Body of pancreas (tissue), 4 donors: ENCODE measurements around the gene CLEC16A. TPM values are rescaled to one million over a fixed set of nuclear protein-coding genes. Genes with fewer than 3 reads are reported as not detected.

Experiments used
- ATAC-seq: fragments of 150-250 bp; one replicate; pipeline ENCODE4 v1.9.1; 2016
- DNase-seq, 4 donors: peaks; one replicate each; pipeline ENCODE4 v3.0.0-alpha.2; 2019
- H3K27ac ChIP-seq, 4 donors: fragments of 200-600 bp; sonication (generic); 1 replicate in 3 of 4; 2 replicates in 1 of 4; pipeline versions ENCODE4 v1.5.1 to v1.6.1; 2016 to 2019; ENCODE audit warnings: mild to moderate bottlenecking in 1 of 4, mixed read lengths in 1 of 4, moderate library complexity in 1 of 4
- H3K27me3 ChIP-seq, 2 donors: fragments of 200-600 bp; sonication (generic); one replicate each; pipeline ENCODE4 v1.6.0; 2016; ENCODE audit warnings: mild to moderate bottlenecking in 1 of 2
- H3K36me3 ChIP-seq, 2 donors: fragments of 200-600 bp; sonication (generic); replicated peaks in 1 of 2; 2 replicates each; pipeline ENCODE4 v1.5.1; 2016; ENCODE audit warnings: low read depth in 2 of 2; ENCODE audit not compliant: insufficient read depth in 1 of 2
- H3K4me1 ChIP-seq: fragments of 200-600 bp; sonication (generic); one replicate; pipeline ENCODE4 v1.6.0; 2016
- H3K4me3 ChIP-seq, 2 donors: fragments of 200-600 bp; sonication (generic); 1 replicate in 1 of 2; 2 replicates in 1 of 2; pipeline ENCODE4 v1.5.1; 2016 to 2019
- H3K9me3 ChIP-seq, 3 donors: fragments of 200-600 bp; sonication (generic); 1 replicate in 2 of 3; 2 replicates in 1 of 3; pipeline ENCODE4 v1.5.1; 2016
- CTCF ChIP-seq, 7 experiments: fragments of 450-650 bp in 4 of 7; fragments of 200-600 bp in 3 of 7; sonication (generic) in 3 of 7; IDR thresholded peaks; one replicate each; pipeline ENCODE4 v1.5.1; 2016 to 2019; ENCODE audit warnings: antibody characterized with exemption in 7 of 7
- POLR2A ChIP-seq, 3 donors: fragments of 450-650 bp; IDR thresholded peaks; one replicate each; pipeline ENCODE4 v1.6.1; 2016; ENCODE audit warnings: antibody characterized with exemption in 3 of 3, mild to moderate bottlenecking in 2 of 3
- WGBS, 2 donors: methylation state at CpG; one replicate each; pipeline ENCODE4 v1.1.5; 2017; 5-methylcytosine and 5-hydroxymethylcytosine counted together
- intact Hi-C: fragments of 100-400 bp; cut with DNase I; formaldehyde crosslinking; loops from one replicate; pipeline ENCODE4 v1.15.1; 2023
- total RNA-seq, 2 donors: library from RNA; depleted of rRNA; stranded (reverse); fragments of >200 nt; gene quantifications; one replicate each; pipeline ENCODE4 v1.1.0, GENCODE V29; 2016

Gene CLEC16A
- total RNA-seq, 2 donors from 2014 or later: 15.0 to 21.4 TPM

GRCh38 chr16:11126399-11127054, 182.2 kb downstream of the CLEC16A start:
- no peak overlapping the region for H3K4me3 ChIP-seq
- H3K9me3 ChIP-seq: no peaks in the 10 kb centered on the region
- no peak for DNase-seq
- intact Hi-C loops: no loop called here
- H3K36me3 ChIP-seq: peaks cover 0 to 7% of the 10 kb centered on the region in 2 donors
- no peak for TF ChIP-seq CTCF (IDR thresholded peaks at IDR 0.05)
- no peak for TF ChIP-seq POLR2A (IDR thresholded peaks at IDR 0.05)
- 85 to 93% methylated on average over 12 of the region's 12 CpGs for WGBS, 2 donors
- no peak for ATAC-seq
- peaks cover 21% of the 10 kb centered on the region for H3K4me1 ChIP-seq
- no peak overlapping the region for H3K27ac ChIP-seq
- no peaks in the 10 kb centered on the region for H3K27me3 ChIP-seq

- 92 to 95% methylated on average over 7 of the region's 7 CpGs for WGBS, 2 donors
- Histone ChIP-seq H3K9me3 (no peaks in the 10 kb centered on the region), H3K4me1 (peaks cover 24% of the 10 kb centered on the region)
Observed at GRCh38 chr16:11127610-11128195, 183.3 kb downstream of the CLEC16A start.

GRCh38 chr16:11128211-11129141, 184.1 kb downstream of the CLEC16A start:
- intact Hi-C loops: no loop called here
- H3K9me3 ChIP-seq: no peaks in the 10 kb centered on the region
- no peak overlapping the region for H3K27ac ChIP-seq
- TF ChIP-seq CTCF (IDR thresholded peaks at IDR 0.05): no peak
- TF ChIP-seq POLR2A (IDR thresholded peaks at IDR 0.05): no peak
- WGBS, 2 donors: 59 to 70% methylated on average over 9 of the region's 9 CpGs
- ATAC-seq: no peak
- H3K4me3 ChIP-seq: no peak overlapping the region
- peaks cover 32% of the 10 kb centered on the region for H3K4me1 ChIP-seq
- H3K36me3 ChIP-seq: peaks cover 0 to 7% of the 10 kb centered on the region in 2 donors
- H3K27me3 ChIP-seq: no peaks in the 10 kb centered on the region
- DNase-seq: peak in 1 of 4 donors; percentile 35

More at GRCh38 chr16:11127610-11128195, 183.3 kb downstream of the CLEC16A start:
- no peak for ATAC-seq
- intact Hi-C loops: no loop called here
- TF ChIP-seq POLR2A (IDR thresholded peaks at IDR 0.05) (no peak), CTCF (IDR thresholded peaks at IDR 0.05) (no peak)
- peaks cover 0 to 7% of the 10 kb centered on the region in 2 donors for H3K36me3 ChIP-seq
- no peak overlapping the region for H3K4me3 ChIP-seq
- DNase-seq: no peak
- H3K27me3 ChIP-seq: no peaks in the 10 kb centered on the region
- no peak overlapping the region for H3K27ac ChIP-seq

GRCh38 chr16:11129378-11129781, 185.0 kb downstream of the CLEC16A start:
- Histone ChIP-seq H3K4me1 (peaks cover 36% of the 10 kb centered on the region), H3K27ac (no peak overlapping the region), H3K27me3 (no peaks in the 10 kb centered on the region), H3K4me3 (no peak overlapping the region), H3K36me3 (no peaks in the 10 kb centered on the region), H3K9me3 (no peaks in the 10 kb centered on the region)
- ATAC-seq (no peak), DNase-seq (no peak)
- intact Hi-C loops: no loop called here
- TF ChIP-seq POLR2A (IDR thresholded peaks at IDR 0.05) (no peak), CTCF (IDR thresholded peaks at IDR 0.05) (no peak)
- WGBS, 2 donors: 94 to 95% methylated on average over 4 of the region's 4 CpGs
